ENCODE data around the gene AUH.
A peak's percentile ranks its signal among the peaks of the same experiment; 100 is the strongest.

The AUH gene

GRCh38 chr9:91222457-91222856, 139.3 kb downstream of the AUH start:
- DNase-seq (ENCODE audit: low read depth, low spot score): no peak
- POLR2A ChIA-PET: interaction anchor here (0.6 kb wide), 1 partner anchor 30 kb away, joined by 3 read pairs; no protein-coding TSS in a partner anchor
- H3K4me3 ChIP-seq (ENCODE audit: low read depth, low read length): no peak overlapping the region
- CTCF ChIA-PET: interaction anchor here (1.1 to 1.7 kb wide), 2 partner anchors 30 to 57 kb away, joined by 3 to 5 read pairs; no protein-coding TSS in a partner anchor
- TF ChIP-seq CTCF (IDR thresholded peaks at IDR 0.05; ENCODE audit: insufficient read depth, low read length, missing control alignments): no peak

GRCh38 chr9:91221332-91221731, 140.4 kb downstream of the AUH start:
- ChIA-PET CTCF (interaction anchor here (0.8 to 1.7 kb wide), 3 partner anchors 16 to 513 kb away, joined by 3 to 5 read pairs (median 3); no protein-coding TSS in a partner anchor), POLR2A (no interaction called here)
- TF ChIP-seq CTCF (IDR thresholded peaks at IDR 0.05; ENCODE audit: insufficient read depth, low read length, missing control alignments): no peak
- peak; percentile 42 for DNase-seq (ENCODE audit: low read depth, low spot score)
- no peak overlapping the region for H3K4me3 ChIP-seq (ENCODE audit: low read depth, low read length)

GRCh38 chr9:91220491-91221135, 141.1 kb downstream of the AUH start:
- POLR2A ChIA-PET: interaction anchor here (0.6 kb wide), 1 partner anchor 325 kb away, joined by 3 read pairs; no protein-coding TSS in a partner anchor
- no peak overlapping the region for H3K4me3 ChIP-seq (ENCODE audit: low read depth, low read length)
- CTCF ChIA-PET: interaction anchor here (1.2 to 1.7 kb wide), 2 partner anchors 17 to 32 kb away, joined by 3 to 5 read pairs; no protein-coding TSS in a partner anchor
- no peak for TF ChIP-seq CTCF (IDR thresholded peaks at IDR 0.05; ENCODE audit: insufficient read depth, low read length, missing control alignments)
- no peak for DNase-seq (ENCODE audit: low read depth, low spot score)

- H3K4me3 ChIP-seq (ENCODE audit: low read depth, low read length): no peak overlapping the region
- DNase-seq (ENCODE audit: low read depth, low spot score): no peak
- TF ChIP-seq CTCF (IDR thresholded peaks at IDR 0.05; ENCODE audit: insufficient read depth, low read length, missing control alignments): no peak
- CTCF ChIA-PET: no interaction called here
- POLR2A ChIA-PET: no interaction called here
Observed at GRCh38 chr9:91220021-91220420, 141.7 kb downstream of the AUH start.

- ChIA-PET POLR2A (no interaction called here), CTCF (no interaction called here)
- DNase-seq (ENCODE audit: low read depth, low spot score): no peak
- no peak for TF ChIP-seq CTCF (IDR thresholded peaks at IDR 0.05; ENCODE audit: insufficient read depth, low read length, missing control alignments)
- H3K4me3 ChIP-seq (ENCODE audit: low read depth, low read length): no peak overlapping the region
Observed at GRCh38 chr9:91219557-91219956, 142.2 kb downstream of the AUH start.

- DNase-seq (ENCODE audit: low read depth, low spot score): no peak
- CTCF ChIA-PET: no interaction called here
- no peak overlapping the region for H3K4me3 ChIP-seq (ENCODE audit: low read depth, low read length)
- POLR2A ChIA-PET: no interaction called here
- no peak for TF ChIP-seq CTCF (IDR thresholded peaks at IDR 0.05; ENCODE audit: insufficient read depth, low read length, missing control alignments)
Observed at GRCh38 chr9:91217388-91217787, 144.3 kb downstream of the AUH start.

All from AG04449 (cell line).